SK-MEL-5 (cell line): ENCODE data around the gene MFN1. TPM values are rescaled to one million over a fixed set of nuclear protein-coding genes. Genes with fewer than 3 reads are reported as not detected.

Source experiments
- DNase-seq: peaks from one replicate; pipeline ENCODE4 v3.0.0-alpha.2; 2016; ENCODE audit warnings: low read depth, low spot score
- in situ Hi-C: cut with HindIII; loops from 2 replicates; pipeline ENCODE4 v1.10.0; 2016; ENCODE audit warnings: low sequenced_read_pairs, high pct_unique_total_duplicates, low pct_unique_long_range_greater_than_20kb
- total RNA-seq: library from RNA; depleted of rRNA; stranded (reverse); fragments of >200 nt; shearing (Covaris generic); gene quantifications from 2 replicates; pipeline ENCODE4 v1.2.3, GENCODE V29; 2014; rRNA removed

MFN1 gene
- total RNA-seq, 1 experiment from 2014 or later = 57.3 TPM

DNA sequence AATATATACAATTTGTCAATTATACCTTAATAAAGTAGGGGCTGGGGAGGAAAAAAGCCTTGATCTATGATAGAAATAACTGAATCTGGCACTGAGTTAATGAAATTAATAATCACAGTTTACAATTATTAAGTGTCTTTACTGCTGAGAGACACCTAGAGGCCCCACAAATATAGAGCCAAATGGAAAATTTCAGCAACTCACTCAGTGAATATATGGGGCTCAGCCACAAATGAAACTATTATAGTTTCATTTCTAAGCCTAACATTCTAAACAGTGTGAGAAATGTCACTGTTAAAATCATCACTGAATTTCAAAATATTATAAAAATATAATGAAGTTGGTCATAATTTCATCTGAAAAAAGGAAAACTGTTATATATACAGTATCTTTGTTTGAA, 63.5 kb downstream of the MFN1 start:
- no peak for DNase-seq
- in situ Hi-C loops = no loop called here

- in situ Hi-C loops = no loop called here
- DNase-seq = no peak
These were observed 67.3 kb downstream of the MFN1 start for GRCh38 chr3:179414804-179415203.

- in situ Hi-C loops = no loop called here
- no peak for DNase-seq
These were observed 67.9 kb downstream of the MFN1 start for GRCh38 chr3:179415377-179415776.

DNA sequence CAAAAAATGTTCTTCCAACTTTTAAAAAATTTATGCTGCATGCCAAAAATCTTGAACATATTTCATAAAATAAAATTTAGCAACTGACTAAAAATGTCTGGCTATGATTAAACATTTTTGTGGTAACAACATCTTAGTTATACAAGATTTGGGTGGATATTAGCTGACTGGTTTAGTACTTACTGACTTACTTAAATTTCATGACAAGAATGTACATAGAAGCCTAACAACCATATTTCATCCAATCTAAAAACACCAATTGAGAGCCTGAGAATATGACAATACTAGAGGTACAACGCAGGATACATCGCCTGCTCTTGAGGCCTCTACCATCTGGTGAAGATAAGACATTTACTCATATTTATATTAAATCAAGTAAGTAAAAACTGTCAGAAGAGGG, 69.2 kb downstream of the MFN1 start:
- no peak for DNase-seq
- in situ Hi-C loops = no loop called here

DNA sequence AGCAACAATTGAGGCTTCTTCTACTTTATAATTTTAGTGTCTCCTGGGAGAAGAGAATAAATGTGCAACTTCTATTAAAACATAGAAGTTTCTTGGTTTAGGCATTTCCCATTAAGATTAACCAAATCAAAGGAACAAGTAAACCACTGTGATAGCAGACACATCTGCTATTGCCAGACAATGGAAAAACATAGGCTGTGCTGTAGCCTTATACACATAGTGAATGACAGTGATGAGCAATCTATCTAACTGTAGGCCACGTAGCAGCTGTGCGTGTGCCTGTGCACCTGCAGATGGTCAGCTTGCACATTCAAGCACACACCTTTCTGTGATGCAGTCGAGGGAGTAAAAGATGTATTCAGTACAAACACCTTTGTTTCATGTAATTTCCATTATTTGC, 71.1 kb downstream of the MFN1 start:
- in situ Hi-C loops = no loop called here
- no peak for DNase-seq

- in situ Hi-C loops = no loop called here
- DNase-seq = peak; percentile 75
These were observed 74.0 kb downstream of the MFN1 start for GRCh38 chr3:179421500-179421899.

DNA sequence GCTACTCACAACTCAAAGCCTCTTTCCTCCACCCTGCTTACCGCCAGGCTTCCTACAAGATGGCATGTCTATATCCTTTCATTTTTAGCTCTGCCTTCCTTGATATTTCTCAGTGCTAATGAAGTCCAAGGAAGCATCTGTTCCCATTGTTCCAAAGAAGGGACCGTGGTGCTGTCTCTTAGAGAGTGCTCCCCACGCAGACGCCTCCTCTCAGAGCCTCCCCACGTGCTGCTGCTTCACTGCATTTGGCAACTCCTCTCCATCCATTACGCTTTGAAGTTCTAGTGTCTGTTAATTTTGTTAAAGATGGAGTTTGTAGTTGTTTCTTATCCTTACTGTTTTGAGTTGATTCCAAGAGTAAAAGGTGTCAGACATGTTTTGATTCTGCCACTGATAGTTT, 77.6 kb downstream of the MFN1 start:
- DNase-seq = no peak
- in situ Hi-C loops = no loop called here

- in situ Hi-C loops = no loop called here
- no peak for DNase-seq
These were observed 81.5 kb downstream of the MFN1 start for GRCh38 chr3:179428876-179429548.

DNA sequence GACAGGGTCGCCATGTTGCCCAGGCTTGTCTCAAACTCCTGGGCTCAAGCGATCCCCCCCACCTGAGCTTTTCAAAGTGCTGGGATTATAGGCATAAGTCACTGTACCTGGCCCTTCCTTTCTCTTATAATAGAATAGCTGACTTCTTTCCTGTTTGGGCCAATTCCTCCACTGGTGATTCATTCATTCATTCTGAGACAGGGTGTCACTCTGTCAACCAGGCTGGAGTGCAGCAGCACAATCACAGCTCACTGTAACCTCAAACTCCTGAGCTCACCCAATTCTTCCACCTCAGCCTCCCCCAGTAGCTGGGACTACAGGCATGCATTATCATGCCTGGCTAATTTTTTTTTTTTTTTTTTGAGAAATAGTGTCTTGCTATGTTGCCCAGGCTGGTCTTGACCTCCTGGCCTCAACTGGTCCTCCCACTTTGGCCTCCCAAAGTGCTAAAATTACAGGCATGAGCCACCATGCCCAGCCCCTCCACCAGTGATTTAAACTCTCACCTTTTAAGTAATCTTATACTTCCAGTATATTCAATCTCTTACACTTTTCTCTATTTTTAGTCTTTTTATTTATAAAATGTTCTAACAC, 82.9 kb downstream of the MFN1 start:
- in situ Hi-C loops = no loop called here
- DNase-seq = no peak

DNA sequence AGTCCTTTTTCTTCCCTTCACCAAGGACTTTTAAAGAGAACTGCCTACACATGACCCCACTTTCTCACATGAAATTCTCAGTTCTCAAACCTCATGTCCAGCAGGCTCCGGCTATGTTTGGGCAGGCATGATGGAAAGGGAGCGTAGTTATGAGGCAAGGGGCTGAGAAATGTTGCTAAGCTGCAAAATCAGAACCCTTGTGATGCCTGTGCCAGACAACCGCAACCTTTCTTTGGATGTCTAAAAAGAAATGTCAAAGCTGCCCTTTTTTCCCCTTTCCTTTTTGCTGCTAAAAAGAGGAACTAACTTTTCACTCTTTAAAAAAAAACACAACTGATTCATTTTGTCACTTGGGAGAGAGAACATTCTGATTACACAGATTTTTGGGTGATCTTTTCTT, 84.5 kb downstream of the MFN1 start:
- in situ Hi-C loops = no loop called here
- no peak for DNase-seq

- no peak for DNase-seq
- in situ Hi-C loops = no loop called here
These were observed 84.9 kb downstream of the MFN1 start for GRCh38 chr3:179432451-179432850.

GRCh38 chr3:179436517-179436916, 89.0 kb downstream of the MFN1 start:
- in situ Hi-C loops = no loop called here

DNA sequence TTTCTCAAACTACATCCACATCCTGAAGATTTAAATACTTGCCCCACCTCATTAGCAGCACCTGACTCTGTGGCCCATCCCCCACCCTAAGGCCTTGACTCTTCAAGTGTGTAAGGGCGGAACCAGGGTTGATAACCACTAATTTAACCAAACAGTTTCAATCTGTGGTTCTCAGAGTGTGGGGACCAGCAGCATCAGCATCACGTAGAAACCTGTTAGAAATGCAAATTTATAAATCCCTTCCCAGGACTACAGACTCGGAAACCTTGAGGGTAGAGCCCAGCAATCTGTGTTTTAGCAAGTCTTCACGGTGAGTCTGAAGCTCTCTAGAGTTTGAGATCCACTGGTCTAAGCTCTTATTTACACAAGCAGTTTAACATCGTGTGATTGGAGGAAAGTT, 91.3 kb downstream of the MFN1 start:
- no peak for DNase-seq
- in situ Hi-C loops = no loop called here

More at GRCh38 chr3:179436517-179436916, 89.0 kb downstream of the MFN1 start:
- DNase-seq = no peak

Other genes starting within 250 kb of the MFN1 start
- gene PIK3CA, start 199.4 kb upstream of the MFN1 start, total RNA-seq = 12.7 and 13.2 TPM in 2 replicates
- gene KCNMB3, start 96.6 kb upstream of the MFN1 start, total RNA-seq = 0.37 and 0.58 TPM in 2 replicates
- 39.2 and 39.3 TPM in 2 replicates for gene ZNF639, start 24.7 kb upstream of the MFN1 start, total RNA-seq
- gene GNB4, start 103.8 kb downstream of the MFN1 start, total RNA-seq = 44.3 and 46.7 TPM in 2 replicates
- 84.5 and 90.1 TPM in 2 replicates for gene ACTL6A, start 215.2 kb downstream of the MFN1 start, total RNA-seq